ENCODE results near the gene CEL. TPM values are rescaled to one million over a fixed set of nuclear protein-coding genes. Genes with fewer than 3 reads are reported as not detected.

The CEL gene
- total RNA-seq, 1 experiment from 2014 or later, result 0.12 TPM

DNA sequence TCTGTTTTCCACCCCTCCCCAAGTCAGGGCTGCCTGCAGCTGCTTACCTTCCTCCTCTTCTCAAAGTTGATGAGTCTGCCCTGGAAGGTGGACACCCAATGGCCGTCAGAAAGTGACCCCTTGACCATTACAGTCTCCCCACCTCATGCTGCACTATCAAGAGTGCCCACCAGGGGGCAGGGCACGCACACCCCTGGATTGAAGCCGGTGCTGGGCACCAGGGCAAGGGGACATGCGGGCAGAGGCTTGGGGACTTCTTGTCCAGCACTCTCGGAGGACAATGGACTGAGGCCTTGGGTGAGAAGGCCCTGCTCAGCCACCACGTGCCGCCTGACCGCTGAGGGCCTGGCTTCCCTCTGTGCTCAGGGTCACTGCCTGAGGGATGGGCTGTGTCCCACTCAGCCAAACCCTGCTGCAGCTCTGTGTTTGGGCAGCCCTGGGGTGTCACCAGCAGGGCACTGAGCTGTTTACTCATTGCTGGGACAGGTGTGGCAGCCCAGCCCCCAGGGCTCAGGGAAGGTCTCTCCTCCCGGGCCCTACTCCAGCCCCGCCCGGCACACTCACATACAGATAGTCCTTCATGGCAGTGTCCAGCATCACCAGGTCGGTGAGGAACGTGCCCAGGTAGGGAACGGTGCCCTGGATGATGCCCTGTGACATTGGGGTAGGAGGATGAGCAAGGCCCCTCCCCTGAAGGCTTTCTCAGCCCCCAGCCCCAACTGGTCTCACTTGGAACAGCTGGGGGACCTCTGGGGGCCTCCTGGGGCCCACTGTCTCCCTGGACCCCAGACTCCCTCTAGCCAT lies 41.6 kb downstream of the CEL start:
- peak; percentile 35 for DNase-seq (ENCODE audit: low read depth)

DNA sequence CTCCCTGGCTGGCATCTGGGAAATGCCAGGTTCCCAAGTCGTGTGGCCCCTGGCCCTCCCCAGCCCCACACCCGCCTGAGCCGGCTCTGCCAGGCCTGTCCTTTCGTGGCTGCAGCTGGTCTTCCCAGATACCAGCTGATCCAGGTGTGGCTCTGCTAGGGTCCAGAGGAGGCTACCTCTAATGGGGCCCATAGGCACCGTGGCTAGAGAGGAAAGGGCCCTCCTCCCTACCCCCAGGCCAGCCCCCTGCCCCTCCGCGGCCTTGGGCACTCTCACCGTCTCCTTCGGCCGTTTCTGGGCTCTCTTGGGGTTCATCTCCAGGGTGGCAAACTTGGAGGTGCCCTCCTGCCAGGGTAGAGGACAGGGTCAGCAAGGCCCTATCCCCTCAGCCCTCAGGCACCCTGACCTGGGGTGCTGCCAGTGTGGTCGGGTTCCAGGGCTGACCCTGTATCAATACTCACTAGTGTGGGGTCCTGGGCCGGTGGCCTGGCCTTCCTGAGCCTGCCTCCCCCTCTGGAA lies 42.3 kb downstream of the CEL start:
- no peak for DNase-seq (ENCODE audit: low read depth)

DNA sequence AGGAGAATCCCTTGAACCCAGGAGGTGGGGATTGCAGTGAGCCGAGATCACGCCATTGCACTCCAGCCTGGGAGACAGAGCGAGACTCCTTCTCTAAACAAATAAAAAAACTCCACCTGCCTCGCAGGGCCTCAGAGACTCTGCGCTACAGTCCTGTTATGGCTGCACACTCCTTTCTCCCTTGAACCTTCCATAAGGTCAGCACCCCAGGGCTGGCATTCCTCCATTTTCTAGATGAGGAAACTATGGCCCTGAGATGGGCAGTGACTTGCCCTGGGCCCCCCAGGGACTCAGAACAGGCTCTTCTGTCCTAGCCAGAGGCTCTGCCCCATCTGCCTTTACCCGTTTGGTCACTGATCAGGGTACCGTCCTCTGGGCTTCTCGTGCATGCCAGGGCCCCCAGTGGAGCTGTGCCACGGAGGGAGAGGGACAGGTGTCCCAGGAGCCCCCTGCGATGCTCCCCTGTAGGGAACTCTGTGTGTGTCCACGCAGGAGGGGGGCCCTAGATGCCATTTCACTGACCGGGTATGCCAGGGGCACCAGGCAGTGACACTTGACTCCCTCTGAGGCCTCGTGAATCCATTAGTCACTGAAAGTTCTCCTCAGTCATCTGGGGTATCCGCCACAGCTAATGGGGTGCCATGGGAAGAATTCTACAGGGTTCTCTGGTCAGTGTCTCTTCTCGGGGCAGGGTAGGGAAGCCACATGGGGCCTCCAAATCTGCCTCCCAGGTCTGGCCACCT lies 43.1 kb downstream of the CEL start:
- DNase-seq (ENCODE audit: low read depth), result no peak

DNA sequence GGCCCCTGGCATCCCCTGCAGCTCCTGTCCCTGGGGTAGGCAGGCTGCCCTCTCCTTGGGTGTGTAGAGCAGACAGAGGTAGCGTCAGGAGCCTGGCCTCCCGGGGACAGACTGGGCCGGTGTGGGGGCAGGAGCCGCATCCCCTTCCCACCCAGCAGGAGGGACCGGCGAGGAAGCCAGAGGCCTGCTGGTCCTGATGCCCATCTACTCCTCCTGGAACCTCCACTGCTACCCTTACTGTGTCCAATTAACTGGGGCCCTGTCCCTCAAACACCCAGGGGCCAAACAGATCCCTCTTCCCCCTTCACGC lies 43.6 kb downstream of the CEL start:
- DNase-seq (ENCODE audit: low read depth), result no peak

DNA sequence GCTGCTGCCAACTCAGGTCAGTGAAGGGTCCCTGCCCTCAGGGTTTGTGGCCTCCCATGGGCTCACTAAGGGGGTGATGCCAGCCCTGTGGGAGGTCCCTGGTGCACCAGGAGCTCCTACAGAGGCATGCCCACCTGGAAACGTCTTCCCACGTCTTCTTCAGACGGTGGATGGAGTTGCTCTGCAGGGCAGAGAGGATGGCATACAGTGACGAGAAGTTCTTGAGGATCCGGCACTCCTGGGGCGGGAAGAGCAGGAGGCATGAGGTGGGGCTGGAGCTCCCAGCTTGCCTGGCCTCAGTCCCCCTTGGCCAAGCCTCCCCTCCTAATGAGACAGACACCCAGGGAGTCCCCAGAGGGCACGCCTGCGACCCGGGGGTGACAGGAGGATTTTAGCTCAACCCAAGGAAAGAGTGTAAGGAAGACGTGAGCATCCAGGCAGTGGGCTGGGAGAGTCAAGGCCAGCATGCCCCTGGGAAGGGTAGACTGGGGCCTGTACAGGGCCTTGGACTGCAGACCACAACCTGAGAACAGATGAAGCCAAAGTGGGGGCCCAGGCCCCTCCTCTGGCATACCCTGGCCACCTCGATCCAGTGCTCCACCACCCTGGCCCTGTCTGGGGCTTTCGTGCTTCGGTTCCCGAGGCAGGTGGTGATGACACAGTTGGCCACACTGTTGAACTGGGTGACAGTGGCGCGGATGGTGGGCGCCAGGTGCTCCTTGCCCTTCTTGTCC lies 44.9 kb downstream of the CEL start:
- no peak for DNase-seq (ENCODE audit: low read depth)

DNA sequence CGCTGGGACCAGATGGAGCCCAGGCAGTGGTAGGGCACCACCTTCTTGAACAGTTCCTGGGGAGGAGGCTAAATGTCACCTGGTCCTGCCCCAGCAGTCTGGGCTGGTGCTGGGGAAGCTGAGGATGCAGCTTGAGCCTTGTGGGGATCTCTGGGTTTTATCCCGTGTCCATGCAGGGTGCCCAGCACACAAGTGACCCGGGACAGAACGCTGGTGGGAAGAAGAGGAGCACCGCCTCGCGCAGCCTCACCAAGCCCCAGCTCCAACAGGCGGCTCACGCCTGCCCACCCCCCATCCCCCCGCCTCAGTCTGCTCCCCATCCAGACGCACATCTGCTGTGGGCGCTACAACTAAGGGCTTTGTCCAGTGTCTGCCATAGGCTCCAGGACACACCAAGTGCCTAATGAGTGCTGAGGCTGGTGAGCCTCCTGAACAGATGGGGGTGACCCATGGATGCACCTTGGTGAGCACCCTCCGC lies 45.5 kb downstream of the CEL start:
- DNase-seq (ENCODE audit: low read depth), result no peak

DNA sequence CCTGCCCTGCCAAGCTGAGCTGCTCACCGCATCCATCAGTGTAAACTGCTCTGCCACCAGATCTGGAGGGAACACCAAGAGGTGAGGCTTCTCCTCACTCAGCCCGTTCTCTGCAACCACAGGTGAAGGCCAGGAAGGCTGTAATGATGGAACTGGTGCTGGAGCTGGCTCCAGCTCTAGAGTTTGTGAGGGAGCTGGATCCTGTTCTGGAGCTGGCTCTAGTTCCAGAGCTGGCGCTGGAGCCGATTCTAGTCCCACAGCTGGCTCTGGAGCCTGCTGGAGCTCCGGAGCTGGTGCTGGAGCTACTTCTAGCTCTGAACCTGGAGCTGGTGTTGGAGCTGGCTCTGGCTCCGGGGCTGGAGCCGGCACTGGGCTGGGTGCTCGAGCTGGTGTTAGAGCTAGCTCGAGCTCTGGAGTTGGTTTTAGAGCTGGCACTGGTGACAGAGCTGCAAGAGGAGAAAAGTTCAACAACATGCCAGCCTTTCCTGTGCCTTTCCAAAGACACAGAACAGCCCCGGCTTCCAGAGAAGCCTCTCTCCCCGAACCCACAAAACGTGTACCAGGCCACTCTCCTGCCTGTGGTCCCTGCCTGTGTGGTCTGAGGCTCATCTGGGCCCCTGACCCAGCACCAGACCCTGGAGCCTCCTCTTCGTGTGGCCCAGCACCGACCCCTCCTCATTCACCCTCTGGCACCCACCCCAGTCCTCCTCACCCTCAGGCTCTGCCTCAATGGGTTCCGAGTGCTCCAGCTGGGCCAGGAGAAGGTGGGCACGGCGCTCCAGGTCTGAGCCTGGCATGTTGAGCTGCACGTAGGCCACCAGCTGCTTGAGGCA lies 46.4 kb downstream of the CEL start:
- DNase-seq (ENCODE audit: low read depth), result no peak

DNA sequence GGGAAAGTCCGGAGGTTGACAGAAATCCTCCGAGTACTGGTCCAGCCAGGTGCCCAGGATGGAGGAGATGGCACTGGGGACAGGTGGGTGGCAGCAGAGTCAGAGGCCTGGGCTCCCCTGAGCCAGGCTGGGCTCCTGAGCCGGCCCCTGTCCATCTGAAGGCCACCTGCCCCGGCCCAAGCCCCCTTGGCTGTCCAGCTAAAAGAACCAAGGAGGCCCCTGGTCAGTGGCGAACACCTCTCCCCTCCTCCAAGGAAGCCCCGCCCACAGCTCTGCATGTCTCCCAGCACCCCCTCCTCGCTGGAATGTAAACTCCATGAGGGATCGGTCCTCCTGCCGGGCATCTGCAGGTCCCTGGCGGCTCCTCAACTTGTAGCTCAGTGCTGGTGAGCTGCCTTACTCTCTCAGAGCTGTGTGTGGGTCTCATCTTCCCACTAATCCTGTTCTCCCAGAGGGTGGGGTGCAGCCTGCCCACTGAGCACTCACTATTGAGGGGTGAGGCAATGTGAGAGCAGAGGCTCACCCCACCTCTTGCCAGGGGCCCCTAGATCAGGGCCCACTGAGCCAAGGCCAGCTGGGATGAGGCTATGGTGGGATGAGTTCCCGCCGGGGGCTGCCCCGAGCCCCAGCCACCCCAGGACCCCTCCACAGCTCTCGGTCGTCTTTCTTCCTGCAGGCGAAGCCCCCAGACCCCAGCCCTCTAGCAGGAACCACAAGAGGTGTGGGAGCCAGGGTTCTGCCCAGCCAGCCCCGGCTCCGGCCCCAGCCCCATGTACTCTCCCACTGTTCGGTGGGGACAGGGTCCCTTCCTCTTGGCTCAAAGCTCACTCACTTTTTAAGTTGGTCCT lies 47.2 kb downstream of the CEL start:
- DNase-seq (ENCODE audit: low read depth), result no peak

DNA sequence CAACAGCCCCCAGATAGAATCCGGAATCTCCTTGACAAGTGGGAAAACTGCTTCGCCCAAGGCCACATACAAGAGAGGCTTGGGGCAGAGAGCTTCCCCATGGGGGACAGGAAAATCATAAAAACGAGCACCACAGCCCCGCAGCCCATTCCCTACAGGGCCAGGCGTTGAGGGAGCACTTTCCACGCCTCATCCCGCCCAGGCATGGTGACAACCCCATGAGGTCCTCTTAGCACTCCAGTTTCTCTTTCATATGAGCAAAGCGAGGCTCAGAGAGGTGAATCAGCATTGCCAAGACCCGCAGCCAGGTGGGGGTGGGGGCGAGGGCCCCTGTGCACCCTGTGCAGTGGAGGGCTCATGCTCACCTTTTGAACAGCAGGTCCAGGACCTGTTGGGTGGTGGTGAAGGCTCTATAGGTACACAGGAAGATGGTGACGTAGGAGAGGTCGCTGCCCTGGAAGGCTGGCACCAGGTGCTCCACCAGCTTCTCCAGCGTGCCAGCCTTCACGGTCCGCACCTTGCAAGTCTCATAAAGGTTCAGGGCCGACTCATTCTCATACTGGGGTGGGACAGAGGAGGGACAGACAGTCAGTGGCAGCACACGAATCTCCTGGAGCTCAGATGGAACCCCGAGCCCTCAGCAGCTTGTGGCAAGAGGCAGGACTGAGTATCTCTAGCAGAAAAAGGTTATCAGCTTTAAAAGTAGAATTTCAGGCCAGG lies 48.3 kb downstream of the CEL start:
- DNase-seq (ENCODE audit: low read depth), result no peak

DNA sequence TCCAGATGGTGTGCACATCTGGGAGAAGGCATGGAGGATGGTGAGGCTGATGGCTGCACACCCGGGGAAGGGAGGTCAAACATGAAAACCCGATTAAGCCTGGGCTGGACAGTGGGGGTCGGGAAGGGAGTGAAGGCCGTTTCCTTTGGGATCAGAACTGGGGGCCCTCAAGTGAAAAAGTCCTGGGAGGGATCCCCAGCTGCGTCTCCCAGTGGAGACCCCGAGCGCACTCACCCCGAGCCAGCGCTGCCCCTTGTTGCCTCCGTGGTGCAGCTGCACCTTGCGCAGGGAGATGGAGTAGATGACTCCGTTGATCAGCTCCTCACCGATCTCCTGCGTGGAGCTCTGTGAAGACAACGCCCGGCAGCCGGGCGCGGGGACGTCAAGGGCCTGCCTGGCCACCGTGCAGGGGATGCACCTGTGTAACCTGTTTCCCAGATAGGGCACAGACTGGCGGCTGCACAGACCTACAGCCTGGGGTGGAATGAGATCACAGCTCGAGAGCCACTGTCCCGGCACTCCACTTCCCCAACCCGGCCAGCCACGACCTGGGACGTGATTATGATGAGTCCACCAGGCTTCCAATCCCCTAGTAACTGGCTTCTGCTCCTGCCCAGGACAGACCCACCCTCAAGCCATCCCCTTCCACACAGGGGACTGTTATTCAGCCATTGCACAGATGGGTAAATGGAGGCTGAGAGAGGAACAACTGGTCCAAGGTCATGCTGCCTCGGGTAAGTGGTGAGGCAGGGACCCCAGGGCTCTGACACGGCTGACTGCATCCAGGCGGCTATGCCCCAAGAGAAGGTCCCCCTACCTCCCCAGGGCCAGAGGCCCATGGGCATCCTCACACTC lies 50.3 kb downstream of the CEL start:
- no peak for DNase-seq (ENCODE audit: low read depth)

DNA sequence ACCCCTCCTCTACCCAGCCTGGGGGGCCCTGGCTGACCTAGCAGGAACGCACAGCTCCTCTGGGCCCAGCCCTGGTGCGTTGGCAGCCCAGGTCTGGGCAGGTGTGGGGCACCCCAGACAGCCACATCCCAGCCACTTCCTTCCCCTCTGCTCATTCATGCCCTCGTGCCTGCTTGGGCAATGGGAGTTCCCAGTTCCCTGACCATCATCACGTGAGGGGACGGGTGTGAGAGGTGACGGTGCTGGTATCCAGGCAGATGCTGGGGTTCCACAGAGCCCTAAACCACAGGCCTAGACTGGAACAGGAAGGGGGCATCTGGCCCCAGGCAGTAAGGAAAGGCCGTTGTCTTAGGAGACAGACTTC lies 50.9 kb downstream of the CEL start:
- DNase-seq (ENCODE audit: low read depth), result peak; percentile 37

DNA sequence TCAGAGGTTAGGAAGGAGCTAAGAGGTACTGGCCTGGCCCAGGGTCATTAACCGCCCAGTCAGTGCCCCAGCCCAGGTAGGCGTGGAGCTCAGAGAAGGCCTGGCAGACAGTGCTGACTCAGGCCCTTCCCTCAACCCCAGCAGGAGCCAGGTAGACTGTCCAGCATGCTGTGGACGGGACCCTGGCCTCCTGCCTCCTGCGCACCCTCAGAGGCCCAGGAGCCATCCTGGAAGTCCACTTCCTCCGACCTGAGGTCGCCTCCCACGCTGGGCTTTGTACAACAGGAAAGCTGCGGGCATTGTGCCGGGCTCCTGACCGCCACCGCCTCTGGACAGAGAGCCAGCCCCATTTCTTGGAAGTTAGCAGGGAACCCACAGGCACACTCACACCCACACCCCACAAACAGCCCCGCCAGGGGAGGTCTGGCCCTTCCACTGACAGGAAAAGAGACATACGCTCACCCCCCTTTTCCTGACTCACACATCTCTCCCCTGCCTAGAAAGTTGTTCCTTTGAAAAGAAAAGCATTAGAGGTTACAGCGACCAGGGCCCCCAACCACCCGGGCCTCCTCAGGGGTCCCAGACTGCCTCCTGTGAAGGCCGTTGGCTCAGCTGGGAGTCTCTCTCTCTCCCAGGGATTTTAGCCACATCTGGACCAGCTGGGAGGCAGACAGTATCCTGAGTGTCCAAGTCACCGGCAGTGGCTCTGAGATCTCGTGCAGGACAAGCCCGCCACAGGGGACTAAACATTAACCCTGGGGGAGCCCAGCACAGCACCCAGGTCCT lies 51.6 kb downstream of the CEL start:
- peak; percentile 83 for DNase-seq (ENCODE audit: low read depth)

DNA sequence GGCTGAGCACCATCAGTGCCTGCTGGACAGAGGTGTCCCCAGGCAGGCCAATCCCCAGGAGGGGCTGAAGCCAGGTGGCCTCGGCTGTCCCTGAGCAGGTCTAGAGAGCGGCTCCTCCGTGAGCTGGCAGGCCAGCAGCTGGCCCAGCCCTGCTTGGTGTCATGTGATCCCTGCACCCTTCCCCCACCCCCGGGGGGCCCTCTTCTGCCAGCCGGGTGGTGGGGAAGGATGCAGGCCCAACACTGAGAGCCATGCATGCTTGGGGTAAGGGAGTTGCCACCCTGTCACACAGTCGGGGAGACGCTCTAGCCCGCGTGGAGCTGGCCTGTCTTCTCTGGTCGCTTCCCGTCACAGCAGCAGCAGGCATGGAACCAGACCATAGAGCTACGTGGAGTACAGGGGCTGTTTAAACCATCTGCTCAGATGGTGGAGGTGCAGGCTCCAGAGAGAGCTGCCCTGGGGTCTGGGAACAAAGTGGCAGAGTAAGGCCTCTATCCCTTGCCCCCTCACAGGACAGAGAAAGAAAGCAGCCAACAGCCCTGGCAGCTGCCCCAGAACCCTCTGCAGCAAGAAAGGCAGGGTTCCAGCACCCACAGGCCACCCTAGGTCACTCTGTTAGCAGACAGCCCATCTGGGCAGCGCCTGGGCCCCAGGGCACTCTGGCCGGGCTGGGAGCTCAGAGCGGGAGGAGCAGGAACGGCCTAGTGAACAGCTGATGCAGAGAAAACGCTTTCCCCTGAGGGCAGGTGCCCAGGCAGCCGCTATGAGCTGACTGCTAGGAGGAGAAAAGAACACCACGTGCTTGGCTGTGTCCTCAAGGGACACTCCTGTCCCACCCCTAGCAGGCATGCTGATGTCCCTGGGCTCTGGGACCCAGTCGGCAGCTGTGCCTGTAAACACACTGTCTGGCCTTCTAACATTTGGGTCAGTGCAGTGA lies 52.4 kb downstream of the CEL start:
- peak; percentile 91 for DNase-seq (ENCODE audit: low read depth)

DNA sequence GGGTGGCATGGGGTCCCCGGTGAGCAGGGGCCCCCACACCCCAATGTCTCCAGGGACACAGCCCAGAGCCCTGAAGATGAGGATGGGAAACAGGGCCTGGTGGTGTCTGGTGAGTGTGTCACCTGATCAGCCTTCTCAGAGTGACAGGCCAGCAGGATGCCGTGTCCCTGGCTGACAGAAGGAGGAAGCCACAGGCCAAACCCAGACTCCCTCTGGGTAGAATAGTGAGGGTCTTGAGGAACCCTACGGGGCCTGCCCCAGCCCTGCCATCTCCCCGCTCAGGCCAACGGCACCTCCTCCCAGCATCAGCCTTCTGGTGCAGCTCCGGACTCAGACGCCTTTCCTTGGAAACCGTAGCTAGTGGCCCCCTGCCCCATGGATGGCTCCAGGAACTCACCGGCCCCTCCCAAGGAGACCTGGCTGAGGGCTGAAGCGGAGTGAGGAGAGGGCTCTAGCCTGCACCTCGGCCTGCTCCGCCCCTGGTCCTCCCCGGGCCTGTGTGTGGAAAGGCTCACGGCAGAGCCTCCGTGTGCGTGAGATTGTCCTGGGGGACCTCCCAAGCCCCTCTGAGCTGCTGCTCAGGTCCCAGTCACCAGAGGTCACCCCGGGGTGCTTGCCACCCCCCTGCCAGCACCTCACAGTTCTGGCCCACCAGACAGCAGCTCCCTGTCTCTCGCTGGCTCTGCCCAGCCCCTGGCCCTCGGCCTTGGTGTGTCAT lies 53.3 kb downstream of the CEL start:
- no peak for DNase-seq (ENCODE audit: low read depth)

DNA sequence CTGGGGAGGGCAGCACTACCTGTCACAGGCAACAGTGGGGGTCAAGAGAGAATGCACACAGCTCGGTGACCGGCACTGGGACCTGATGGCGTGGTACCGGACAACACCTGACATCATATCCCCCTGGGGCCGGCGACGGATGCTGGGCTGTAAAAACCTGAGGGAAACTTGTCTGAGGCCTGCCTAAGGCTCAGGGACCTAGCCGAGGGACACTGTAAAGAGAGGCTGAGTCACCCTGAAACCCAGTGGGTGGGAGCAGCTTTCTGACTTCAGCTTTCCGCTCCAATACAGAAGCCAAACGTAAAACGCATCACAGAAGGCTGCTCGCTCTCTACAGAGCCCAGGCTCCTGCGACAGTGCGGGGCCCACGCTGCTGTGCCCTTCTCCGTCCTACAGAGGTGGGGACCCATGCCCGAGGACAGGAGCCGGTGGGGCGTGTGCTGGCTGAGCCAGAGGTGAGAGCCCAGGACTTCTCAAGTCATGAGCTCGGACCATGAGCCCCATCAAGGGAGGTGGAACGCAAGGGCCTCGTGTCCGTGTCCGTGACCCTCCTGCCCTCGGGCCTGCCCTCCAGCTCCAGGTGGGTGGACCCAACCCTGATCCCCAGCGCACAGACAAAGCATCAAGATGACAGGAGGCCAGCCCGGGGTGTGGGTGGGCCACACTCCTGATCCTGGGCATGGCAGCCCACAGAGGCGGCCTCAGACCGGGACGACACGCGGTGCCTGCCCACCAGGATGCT lies 54.0 kb downstream of the CEL start:
- no peak for DNase-seq (ENCODE audit: low read depth)

All from RPMI7951 (cell line).